K562 (cell line): ENCODE data around the gene SNUPN. TPM values are rescaled to one million over a fixed set of nuclear protein-coding genes. Genes with fewer than 3 reads are reported as not detected.

Experiments used
- CUX1 ChIP-seq: fragments of 200-800 bp; sonication (Bioruptor generic); IDR thresholded peaks from 2 replicates; pipeline ENCODE4 v1.6.1; 2016; ENCODE audit warnings: missing genetic modification characterization, missing compliant biosample characterization
- E2F4 ChIP-seq: sonication (generic); formaldehyde crosslinking; IDR thresholded peaks from 2 replicates; pipeline ENCODE4 v1.8.0; 2022; ENCODE audit warnings: mild to moderate bottlenecking, low read depth, missing genetic modification reagents
- ELK3 ChIP-seq: fragments of 450-650 bp; formaldehyde crosslinking; IDR thresholded peaks from 2 replicates; pipeline ENCODE4 v1.4.0; 2020; ENCODE audit warnings: mild to moderate bottlenecking
- ERF ChIP-seq: fragments of 450-650 bp; formaldehyde crosslinking; IDR thresholded peaks from 2 replicates; pipeline ENCODE4 v1.4.0; 2020; ENCODE audit warnings: mild to moderate bottlenecking, mixed read lengths
- FOXA1 ChIP-seq: fragments of 450-650 bp; IDR thresholded peaks from 2 replicates; pipeline ENCODE4 v1.6.1; 2016; ENCODE audit warnings: mild to moderate bottlenecking, borderline replicate concordance
- KLF6 ChIP-seq: fragments of 250-450 bp; sonication (Bioruptor Pico); IDR thresholded peaks from 2 replicates; pipeline ENCODE4 v1.4.0; 2020; ENCODE audit warnings: mild to moderate bottlenecking, moderate library complexity, borderline replicate concordance
- PBX2 ChIP-seq, 2 experiments: IDR thresholded peaks in 1 of 2; conservative IDR thresholded peaks in 1 of 2; 2 replicates each; pipeline ENCODE4 v1.6.1; 2016; ENCODE audit warnings: low read depth in 2 of 2, mild to moderate bottlenecking in 1 of 2, missing compliant biosample characterization in 1 of 2, missing genetic modification characterization in 1 of 2, moderate library complexity in 1 of 2
- RBBP5 ChIP-seq: fragments of 200-600 bp; sonication (generic); IDR thresholded peaks from 2 replicates; pipeline ENCODE4 v1.6.1; 2012; ENCODE audit warnings: borderline replicate concordance, mild to moderate bottlenecking, low read length, control low read depth, inconsistent platforms; ENCODE audit not compliant: insufficient read depth, poor library complexity, severe bottlenecking
- RBM15 ChIP-seq: fragments of 200-400 bp; formaldehyde crosslinking; IDR thresholded peaks from 2 replicates; pipeline ENCODE4 v1.6.1; 2018; ENCODE audit warnings: mild to moderate bottlenecking, low read length, moderate library complexity; ENCODE audit not compliant: insufficient read depth
- SIX5 ChIP-seq, 2 experiments: IDR thresholded peaks; 2 replicates each; pipeline ENCODE4 v1.6.1; 2011; ENCODE audit warnings: low read length in 2 of 2, borderline replicate concordance in 1 of 2, low read depth in 1 of 2, mild to moderate bottlenecking in 1 of 2, moderate library complexity in 1 of 2; ENCODE audit not compliant: insufficient read depth in 1 of 2
- TFE3 ChIP-seq: fragments of 450-650 bp; formaldehyde crosslinking; IDR thresholded peaks from 2 replicates; pipeline ENCODE4 v1.4.0; 2020; ENCODE audit warnings: mild to moderate bottlenecking, mixed read lengths
- ZNF507 ChIP-seq: conservative IDR thresholded peaks from 2 replicates; pipeline ENCODE4 v1.6.1; 2017; ENCODE audit warnings: missing genetic modification characterization, missing compliant biosample characterization
- polyA plus RNA-seq, 8 experiments: library from polyadenylated mRNA; depleted of rRNA in 4 of 8; stranded (reverse) in 5 of 8; unstranded in 3 of 8; fragments of >200 nt; fragmentation: Nextera tagmentation in 2 of 8; fragmentation: Illumina TruSeq in 1 of 8; extraction: Ambion mirVana in 2 of 8; extraction: Trizol in 1 of 8; gene quantifications; 2 replicates each; pipeline versions ENCODE4 v1.2.1 to v1.2.3, GENCODE V29; 2011 to 2014; ENCODE audit warnings: inconsistent platforms in 1 of 8, missing spikeins in 1 of 8
- total RNA-seq, 7 experiments: library from RNA; depleted of rRNA in 6 of 7; stranded (reverse); fragments of >200 nt in 6 of 7; fragmentation: Illumina TruSeq in 2 of 7; extraction: Trizol in 2 of 7; gene quantifications; 2 replicates each; pipeline versions ENCODE4 v1.2.1 to v1.2.3, GENCODE V29; 2011 to 2021; ENCODE audit warnings: low replicate concordance in 1 of 7

Gene SNUPN
- total and polyA plus RNA-seq, 9 of the 15 experiments (the other 6 are each of a cell fraction or from before 2014, with no cell fraction given) = 32.2 to 78.3 (median 40.0) TPM

DNA sequence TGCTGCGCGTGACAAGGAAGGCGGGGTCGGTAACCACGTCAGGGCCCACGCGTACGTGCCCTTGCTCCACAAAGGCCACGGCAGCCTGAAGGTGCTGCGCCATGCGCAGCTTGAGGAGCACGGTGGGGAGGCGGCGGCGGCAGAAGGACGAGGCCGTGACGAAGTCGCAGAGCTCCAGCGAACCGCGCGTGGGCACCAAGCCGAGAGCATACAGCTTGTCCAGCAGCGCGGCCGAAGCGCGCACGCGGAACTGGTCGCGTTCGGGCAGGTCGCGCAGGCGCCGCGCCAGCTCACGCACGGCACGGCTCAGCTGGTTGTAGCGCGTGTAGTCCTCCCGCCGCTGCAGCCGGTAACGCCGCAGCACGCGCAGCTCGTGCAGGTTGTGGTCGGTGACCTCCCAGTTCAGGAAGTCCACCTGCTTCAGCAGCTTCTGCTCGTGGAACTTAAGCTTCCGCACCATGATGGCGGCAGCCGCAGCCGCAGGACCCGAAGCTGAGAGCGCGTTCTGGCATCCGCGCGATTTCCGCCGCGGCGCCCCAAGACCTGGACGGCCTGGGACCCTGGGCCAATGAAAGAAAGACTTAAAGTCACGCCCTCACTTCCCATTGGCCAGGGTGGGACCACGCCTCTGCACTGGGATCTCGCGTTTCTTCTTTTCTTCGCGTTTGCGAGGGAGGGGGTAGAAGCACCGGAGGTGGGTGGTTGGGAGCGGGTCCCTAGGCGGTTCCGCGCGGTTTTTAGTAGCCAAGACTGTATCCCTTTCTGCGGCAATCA is 14.4 kb upstream of the SNUPN start, which contains the start of gene IMP3 (continued):
- TF ChIP-seq TFE3 (CRISPR knock-in tag) (no peak), PBX2 (CRISPR knock-in tag; IDR thresholded peaks at IDR 0.05; ENCODE audit: low read depth) (no peak), PBX2 (tag; conservative IDR thresholded peaks at IDR 0.05; ENCODE audit: low read depth) (no peak), RBM15 (no peak), KLF6 (CRISPR knock-in tag) (no peak), FOXA1 (no peak), RBBP5 (peak; percentile 99), CUX1 (CRISPR knock-in tag) (no peak), ZNF507 (tag) (no peak), ELK3 (CRISPR knock-in tag) (no peak), ERF (CRISPR knock-in tag) (peak; percentile 77; the same call in 1 of the 2 replicates), E2F4 (CRISPR knock-in tag) (no peak), SIX5 (IDR thresholded peaks at IDR 0.05; ENCODE audit: borderline replicate concordance in 1 of 2, insufficient read depth in 1 of 2, low read depth in 1 of 2, low read length in 2 of 2) (no peak)
